A673 (cell line): ENCODE results near the gene ZNF605. TPM values are rescaled to one million over a fixed set of nuclear protein-coding genes. Genes with fewer than 3 reads are reported as not detected.

ENCODE experiments used
- BruUV-seq: library from RNA; stranded (reverse); fragments of 400-500 nt; replicated peaks from 2 replicates; lab custom pipeline; 2021; lab: Mats Ljungman, UMichigan
- CTCF ChIA-PET: fragments of 300-600 bp; sonication (Branson Sonifier 250); formaldehyde crosslinking; loops from one replicate; lab custom pipeline; 2022; ENCODE audit warnings: antibody characterized with exemption; lab: Charles Lee
- POLR2A ChIA-PET: fragments of 300-600 bp; sonication (Branson Sonifier 250); formaldehyde crosslinking; loops from one replicate; lab custom pipeline; 2022; ENCODE audit warnings: antibody characterized with exemption; ENCODE audit not compliant: low non-redundant PET; lab: Charles Lee
- DNase-seq: peaks from one replicate; pipeline ENCODE4 v3.0.0-alpha.2; 2015; ENCODE audit warnings: low spot score
- H3K27ac ChIP-seq: fragments of 200-600 bp; sonication (generic); 2 replicates; pipeline ENCODE4 v1.5.1; 2016; ENCODE audit warnings: mixed run types, low read depth, mild to moderate bottlenecking, mixed read lengths, antibody characterized with exemption, low read length; ENCODE audit not compliant: poor library complexity, severe bottlenecking
- H3K27me3 ChIP-seq: fragments of 200-600 bp; sonication (generic); replicated peaks from 2 replicates; pipeline ENCODE4 v1.6.1; 2017; ENCODE audit warnings: mixed run types, low read depth, mild to moderate bottlenecking, mixed read lengths, antibody characterized with exemption, low read length; ENCODE audit not compliant: insufficient read depth, poor library complexity
- H3K36me3 ChIP-seq: fragments of 200-600 bp; sonication (generic); 2 replicates; pipeline ENCODE4 v1.6.1; 2016; ENCODE audit warnings: mixed run types, mild to moderate bottlenecking, mixed read lengths, antibody characterized with exemption, low read length; ENCODE audit not compliant: insufficient read depth, poor library complexity, severe bottlenecking
- H3K4me1 ChIP-seq: fragments of 200-600 bp; sonication (generic); 2 replicates; pipeline ENCODE4 v1.6.1; 2017; ENCODE audit warnings: mixed run types, mild to moderate bottlenecking, mixed read lengths, antibody characterized with exemption, low read length; ENCODE audit not compliant: insufficient read depth, poor library complexity, severe bottlenecking
- H3K4me3 ChIP-seq: fragments of 200-600 bp; sonication (generic); 2 replicates; pipeline ENCODE4 v1.5.1; 2016; ENCODE audit warnings: low read depth, mixed run types, mild to moderate bottlenecking, mixed read lengths, low read length; ENCODE audit not compliant: poor library complexity, severe bottlenecking
- H3K9me3 ChIP-seq: fragments of 200-600 bp; sonication (generic); 2 replicates; pipeline ENCODE4 v1.6.1; 2016; ENCODE audit warnings: mixed run types, low read depth, mild to moderate bottlenecking, mixed read lengths, antibody characterized with exemption, low read length; ENCODE audit not compliant: poor library complexity, severe bottlenecking
- CTCF ChIP-seq: fragments of 300-800, 200-600 bp; sonication (generic); conservative IDR thresholded peaks from 2 replicates; pipeline ENCODE4 v1.5.1; 2017; ENCODE audit warnings: low read depth, mild to moderate bottlenecking, antibody characterized with exemption, low read length, moderate library complexity, mixed read lengths
- EZH2 ChIP-seq: fragments of 200-600 bp; sonication (generic); IDR thresholded peaks from 2 replicates; pipeline ENCODE4 v1.6.1; 2017; ENCODE audit warnings: borderline replicate concordance, low read depth, mild to moderate bottlenecking, mixed read lengths, antibody characterized with exemption, low read length; ENCODE audit not compliant: poor library complexity, severe bottlenecking
- intact Hi-C: fragments of 100-400 bp; cut with micrococcal nuclease; formaldehyde crosslinking; loops from one replicate; pipeline ENCODE4 v1.10.0; 2022; ENCODE audit not compliant: unreplicated experiment
- total RNA-seq: library from RNA; stranded (reverse); gene quantifications from 2 replicates; pipeline ENCODE4 v1.2.3, GENCODE V29; 2021

ZNF605 gene
- total RNA-seq, 1 experiment from 2014 or later, result 12.9 TPM

- TF ChIP-seq EZH2 (no peak), CTCF (no peak)
- ChIA-PET POLR2A (no interaction called here), CTCF (no interaction called here)
- Histone ChIP-seq H3K4me3 (no peak overlapping the region), H3K4me1 (no peaks in the 10 kb centered on the region), H3K9me3 (peaks cover 32% of the 10 kb centered on the region), H3K36me3 (peaks cover 27% of the 10 kb centered on the region), H3K27me3 (no peaks in the 10 kb centered on the region), H3K27ac (no peak overlapping the region)
- no TSS peak for BruUV-seq
- no peak for DNase-seq
- intact Hi-C loops, result no loop called here
Measured at GRCh38 chr12:132945806-132946205, 10.3 kb downstream of the ZNF605 start.

DNA sequence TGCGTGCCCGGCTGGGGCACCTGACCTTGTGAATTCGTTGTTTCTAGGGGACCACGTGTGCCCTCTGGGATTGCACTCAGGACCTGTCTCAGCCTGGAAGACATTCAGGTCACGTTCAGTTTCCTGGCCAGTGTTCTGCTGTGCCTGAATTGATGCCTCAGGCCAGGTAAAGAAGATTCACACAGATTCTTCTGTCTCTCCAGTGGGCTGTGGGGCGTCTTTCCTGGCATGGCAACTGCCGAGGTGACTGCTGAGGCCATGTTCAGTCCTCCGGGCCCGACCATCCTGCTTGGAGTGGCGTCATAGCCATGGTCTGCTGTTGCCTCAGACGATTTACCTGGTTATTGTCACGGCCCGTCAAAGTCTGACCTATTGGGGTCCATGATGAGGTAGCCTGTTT is 13.5 kb downstream of the ZNF605 start:
- Histone ChIP-seq H3K4me1 (no peaks in the 10 kb centered on the region), H3K4me3 (no peak overlapping the region), H3K9me3 (peaks cover 17% of the 10 kb centered on the region), H3K27me3 (no peaks in the 10 kb centered on the region), H3K36me3 (peaks cover 27% of the 10 kb centered on the region), H3K27ac (no peak overlapping the region)
- TF ChIP-seq EZH2 (no peak), CTCF (no peak)
- ChIA-PET POLR2A (no interaction called here), CTCF (no interaction called here)
- no TSS peak for BruUV-seq
- intact Hi-C loops, result no loop called here
- no peak for DNase-seq

DNA sequence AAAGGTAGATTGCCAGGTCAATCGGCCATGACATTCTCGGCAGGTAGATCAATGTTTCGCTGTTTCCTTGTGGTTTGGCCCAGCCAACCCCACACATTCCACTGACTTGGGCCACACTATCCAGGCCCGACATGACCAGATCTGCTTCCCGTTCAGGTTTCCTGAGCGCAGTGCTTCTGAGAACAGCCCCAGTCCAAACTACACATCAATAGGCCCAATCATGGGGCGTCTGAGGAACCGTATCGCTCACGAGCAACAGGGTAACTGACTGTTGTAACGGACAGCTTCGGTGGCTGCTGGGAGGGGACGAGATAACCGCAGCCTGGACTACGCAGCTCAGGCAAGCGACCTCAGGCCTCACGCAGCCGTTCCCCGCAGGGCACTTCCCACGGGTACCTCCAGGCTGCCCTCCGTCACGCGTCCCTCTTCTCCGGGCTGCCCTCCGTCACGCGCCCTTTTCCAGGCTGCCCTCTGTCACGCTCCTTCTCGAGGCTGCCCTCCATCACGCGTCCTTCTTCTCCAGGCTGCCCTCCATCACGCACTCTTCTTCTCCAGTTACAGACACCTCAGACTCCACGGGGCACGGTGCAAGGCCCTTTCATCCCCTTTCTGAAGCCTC is 14.7 kb downstream of the ZNF605 start:
- BruUV-seq, result no TSS peak
- H3K4me1 ChIP-seq, result no peaks in the 10 kb centered on the region
- no peak overlapping the region for H3K4me3 ChIP-seq
- no peak overlapping the region for H3K27ac ChIP-seq
- peaks cover 25% of the 10 kb centered on the region for H3K9me3 ChIP-seq
- POLR2A ChIA-PET, result no interaction called here
- peaks cover 27% of the 10 kb centered on the region for H3K36me3 ChIP-seq
- no peak for DNase-seq
- TF ChIP-seq EZH2 (no peak), CTCF (no peak)
- intact Hi-C loops, result no loop called here
- CTCF ChIA-PET, result no interaction called here
- no peaks in the 10 kb centered on the region for H3K27me3 ChIP-seq
